K562 (cell line): Measurements from ENCODE around the gene HYAL3. TPM values are rescaled to one million over a fixed set of nuclear protein-coding genes. Genes with fewer than 3 reads are reported as not detected.

Source experiments
- AFF1 ChIP-seq, 2 experiments: fragments of 450-650 bp; IDR thresholded peaks; 2 replicates each; pipeline ENCODE4 v1.6.1; 2018; ENCODE audit warnings: mild to moderate bottlenecking in 2 of 2, low read depth in 1 of 2; ENCODE audit not compliant: partially characterized antibody in 2 of 2
- JUND ChIP-seq, 2 experiments: IDR thresholded peaks; 2 replicates in 1 of 2; 3 replicates in 1 of 2; pipeline ENCODE4 v1.6.1; 2011; ENCODE audit warnings: borderline replicate concordance in 2 of 2, low read depth in 2 of 2, low read length in 2 of 2, improper control_type of control experiment in 1 of 2, missing biosample characterization in 1 of 2, missing genetic modification characterization in 1 of 2, missing genetic modification reagents in 1 of 2
- SAP30 ChIP-seq: fragments of 200-600 bp; sonication (generic); IDR thresholded peaks from 2 replicates; pipeline ENCODE4 v1.6.1; 2012; ENCODE audit warnings: borderline replicate concordance, low read depth, mild to moderate bottlenecking, moderate library complexity, low read length, control low read depth, inconsistent platforms; ENCODE audit not compliant: insufficient read depth, poor library complexity, severe bottlenecking
- ZBTB17 ChIP-seq: fragments of 450-650 bp; formaldehyde crosslinking; IDR thresholded peaks from 2 replicates; pipeline ENCODE4 v1.4.0; 2020; ENCODE audit warnings: mild to moderate bottlenecking
- polyA plus RNA-seq, 8 experiments: library from polyadenylated mRNA; depleted of rRNA in 4 of 8; stranded (reverse) in 5 of 8; unstranded in 3 of 8; fragments of >200 nt; fragmentation: Nextera tagmentation in 2 of 8; fragmentation: Illumina TruSeq in 1 of 8; extraction: Ambion mirVana in 2 of 8; extraction: Trizol in 1 of 8; gene quantifications; 2 replicates each; pipeline versions ENCODE4 v1.2.1 to v1.2.3, GENCODE V29; 2011 to 2014; ENCODE audit warnings: inconsistent platforms in 1 of 8, missing spikeins in 1 of 8
- total RNA-seq, 7 experiments: library from RNA; depleted of rRNA in 6 of 7; stranded (reverse); fragments of >200 nt in 6 of 7; fragmentation: Illumina TruSeq in 2 of 7; extraction: Trizol in 2 of 7; gene quantifications; 2 replicates each; pipeline versions ENCODE4 v1.2.1 to v1.2.3, GENCODE V29; 2011 to 2021; ENCODE audit warnings: low replicate concordance in 1 of 7

The HYAL3 gene
- total and polyA plus RNA-seq, 9 of the 15 experiments (the other 6 are each of a cell fraction or from before 2014, with no cell fraction given): 0.38 to 9.1 (median 6.8) TPM

- TF ChIP-seq AFF1 (IDR thresholded peaks at IDR 0.05; ENCODE audit: low read depth in 1 of 2, partially characterized antibody in 2 of 2): no peak
- TF ChIP-seq SAP30: no peak
- TF ChIP-seq JUND (IDR thresholded peaks at IDR 0.05; ENCODE audit: borderline replicate concordance, low read depth, low read length): no peak
- TF ChIP-seq JUND (tag; IDR thresholded peaks at IDR 0.05; ENCODE audit: borderline replicate concordance, low read depth, low read length): no peak
- TF ChIP-seq ZBTB17 (CRISPR knock-in tag): no peak
Measured at GRCh38 chr3:50300681-50301254, 1.6 kb upstream of the HYAL3 start (continued).
